HepG2 (cell line): ENCODE measurements around the gene EIF3L. TPM values are rescaled to one million over a fixed set of nuclear protein-coding genes. Genes with fewer than 3 reads are reported as not detected.
A peak's percentile ranks its signal among the peaks of the same experiment; 100 is the strongest.

Source experiments
- ELF1 ChIP-seq: sonication (generic); formaldehyde crosslinking; IDR thresholded peaks from 2 replicates; pipeline ENCODE4 v1.4.0; 2020; ENCODE audit warnings: missing genetic modification reagents
- KAT8 ChIP-seq: IDR thresholded peaks from 2 replicates; pipeline ENCODE4 v1.6.1; 2016; ENCODE audit warnings: missing genetic modification reagents, missing compliant biosample characterization
- KIAA2018 ChIP-seq: sonication (generic); formaldehyde crosslinking; IDR thresholded peaks from 2 replicates; pipeline ENCODE4 v1.5.0; 2020; ENCODE audit warnings: mild to moderate bottlenecking, missing genetic modification reagents, borderline replicate concordance
- NFRKB ChIP-seq: fragments of 450-650 bp; IDR thresholded peaks from 2 replicates; pipeline ENCODE4 v1.6.1; 2017
- NR0B2 ChIP-seq: sonication (generic); formaldehyde crosslinking; IDR thresholded peaks from 2 replicates; pipeline ENCODE4 v1.4.0; 2020; ENCODE audit warnings: mild to moderate bottlenecking, missing genetic modification reagents
- PATZ1 ChIP-seq: sonication (generic); formaldehyde crosslinking; IDR thresholded peaks from 2 replicates; pipeline ENCODE4 v1.4.0; 2020; ENCODE audit warnings: missing genetic modification reagents
- RBM22 ChIP-seq: fragments of 200-400 bp; formaldehyde crosslinking; optimal IDR thresholded peaks from 2 replicates; pipeline ENCODE3; 2017; ENCODE audit warnings: mild to moderate bottlenecking, low read length, moderate library complexity
- RXRA ChIP-seq: sonication (generic); formaldehyde crosslinking; IDR thresholded peaks from 2 replicates; pipeline ENCODE4 v1.5.1; 2020; ENCODE audit warnings: missing genetic modification reagents
- SOX6 ChIP-seq, 2 experiments: fragments of 450-650 bp in 1 of 2; sonication (generic) in 1 of 2; formaldehyde crosslinking in 1 of 2; IDR thresholded peaks; 2 replicates each; pipeline versions ENCODE4 v1.4.0 to v1.6.1; 2017 to 2020; ENCODE audit warnings: antibody characterized with exemption in 1 of 2, mild to moderate bottlenecking in 1 of 2, missing genetic modification reagents in 1 of 2
- SP5 ChIP-seq: IDR thresholded peaks from 2 replicates; pipeline ENCODE4 v1.6.1; 2016; ENCODE audit warnings: low read depth, borderline replicate concordance
- ZNF350 ChIP-seq: sonication (generic); formaldehyde crosslinking; IDR thresholded peaks from 2 replicates; pipeline ENCODE4 v1.4.0; 2020; ENCODE audit warnings: mild to moderate bottlenecking, low read depth, missing genetic modification reagents, borderline replicate concordance
- polyA plus RNA-seq, 8 experiments: library from polyadenylated mRNA; depleted of rRNA in 3 of 8; stranded (reverse) in 7 of 8; unstranded in 1 of 8; fragments of >200 nt; fragmentation: Illumina TruSeq in 4 of 8; extraction: Trizol in 4 of 8; gene quantifications; 2 replicates each; pipeline versions ENCODE4 v1.2.1 to v1.2.3, GENCODE V29; 2011 to 2016; ENCODE audit warnings: low read depth in 4 of 8, missing spikeins in 1 of 8, mixed read lengths in 1 of 8; ENCODE audit not compliant: insufficient read depth in 1 of 8
- total RNA-seq, 5 experiments: library from RNA; depleted of rRNA; stranded (reverse); fragments of >200 nt; fragmentation: Illumina TruSeq; extraction: Trizol; gene quantifications; 2 replicates each; pipeline ENCODE4 v1.2.3, GENCODE V29; 2016; ENCODE audit warnings: low read depth in 1 of 5
- TF ChIP-seq, protein P1 (sequence below): sonication (generic); formaldehyde crosslinking; IDR thresholded peaks from 2 replicates; pipeline ENCODE4 v1.5.1; 2020; ENCODE audit warnings: mild to moderate bottlenecking, missing genetic modification reagents, moderate library complexity

Gene EIF3L
- total and polyA plus RNA-seq, 2 of the 13 experiments (the other 11 are each of a cell fraction or from before 2014, with no cell fraction given) = 514 to 793 TPM

- no peak for TF ChIP-seq KIAA2018 (CRISPR knock-in tag)
- TF ChIP-seq KAT8 = no peak
- TF ChIP-seq RBM22 = peak; percentile 64
- TF ChIP-seq ELF1 (CRISPR knock-in tag) = 0 out of 2 replicates have a peak, but pooled peaks have one; percentile 46
- TF ChIP-seq NFRKB = no peak
- peak; percentile 69; the same call in 1 of the 2 replicates for TF ChIP-seq RXRA (CRISPR knock-in tag)
- no peak for TF ChIP-seq SOX6 (IDR thresholded peaks at IDR 0.05)
- peak; percentile 70 for TF ChIP-seq SOX6 (CRISPR knock-in tag; IDR thresholded peaks at IDR 0.05)
- TF ChIP-seq, protein P1, sequence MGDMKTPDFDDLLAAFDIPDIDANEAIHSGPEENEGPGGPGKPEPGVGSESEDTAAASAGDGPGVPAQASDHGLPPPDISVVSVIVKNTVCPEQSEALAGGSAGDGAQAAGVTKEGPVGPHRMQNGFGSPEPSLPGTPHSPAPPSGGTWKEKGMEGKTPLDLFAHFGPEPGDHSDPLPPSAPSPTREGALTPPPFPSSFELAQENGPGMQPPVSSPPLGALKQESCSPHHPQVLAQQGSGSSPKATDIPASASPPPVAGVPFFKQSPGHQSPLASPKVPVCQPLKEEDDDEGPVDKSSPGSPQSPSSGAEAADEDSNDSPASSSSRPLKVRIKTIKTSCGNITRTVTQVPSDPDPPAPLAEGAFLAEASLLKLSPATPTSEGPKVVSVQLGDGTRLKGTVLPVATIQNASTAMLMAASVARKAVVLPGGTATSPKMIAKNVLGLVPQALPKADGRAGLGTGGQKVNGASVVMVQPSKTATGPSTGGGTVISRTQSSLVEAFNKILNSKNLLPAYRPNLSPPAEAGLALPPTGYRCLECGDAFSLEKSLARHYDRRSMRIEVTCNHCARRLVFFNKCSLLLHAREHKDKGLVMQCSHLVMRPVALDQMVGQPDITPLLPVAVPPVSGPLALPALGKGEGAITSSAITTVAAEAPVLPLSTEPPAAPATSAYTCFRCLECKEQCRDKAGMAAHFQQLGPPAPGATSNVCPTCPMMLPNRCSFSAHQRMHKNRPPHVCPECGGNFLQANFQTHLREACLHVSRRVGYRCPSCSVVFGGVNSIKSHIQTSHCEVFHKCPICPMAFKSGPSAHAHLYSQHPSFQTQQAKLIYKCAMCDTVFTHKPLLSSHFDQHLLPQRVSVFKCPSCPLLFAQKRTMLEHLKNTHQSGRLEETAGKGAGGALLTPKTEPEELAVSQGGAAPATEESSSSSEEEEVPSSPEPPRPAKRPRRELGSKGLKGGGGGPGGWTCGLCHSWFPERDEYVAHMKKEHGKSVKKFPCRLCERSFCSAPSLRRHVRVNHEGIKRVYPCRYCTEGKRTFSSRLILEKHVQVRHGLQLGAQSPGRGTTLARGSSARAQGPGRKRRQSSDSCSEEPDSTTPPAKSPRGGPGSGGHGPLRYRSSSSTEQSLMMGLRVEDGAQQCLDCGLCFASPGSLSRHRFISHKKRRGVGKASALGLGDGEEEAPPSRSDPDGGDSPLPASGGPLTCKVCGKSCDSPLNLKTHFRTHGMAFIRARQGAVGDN (CRISPR knock-in tag) = no peak
- TF ChIP-seq ZNF350 (CRISPR knock-in tag) = no peak
- TF ChIP-seq NR0B2 (CRISPR knock-in tag) = no peak
- TF ChIP-seq SP5 (CRISPR knock-in tag) = peak; percentile 26; the same call in 1 of the 2 replicates
- TF ChIP-seq PATZ1 (CRISPR knock-in tag) = no peak; the same call in 1 of the 2 replicates
These were observed 44.4 kb downstream of the EIF3L start (continued) for GRCh38 chr22:37893583-37893983.
